Esophagus mucosa (tissue), 1 donor: ENCODE data around the gene SSBP3. TPM values are rescaled to one million over a fixed set of nuclear protein-coding genes. Genes with fewer than 3 reads are reported as not detected.
"Not testable (repeated sequence)": the region's sequence is repeated elsewhere in the genome, so short reads cannot be mapped to it uniquely, and the experiment has no call there.

ENCODE experiments used
- ATAC-seq: fragments of 200-7000 bp; cut with Tn5 transposase; one replicate; pipeline ENCODE4 v1.9.1; 2020
- total RNA-seq: library from RNA; stranded (reverse); gene quantifications from one replicate; pipeline ENCODE4 v1.2.4, GENCODE V29; 2023
- donor health status: DM: yes; HTN: yes; CAD: no.

Gene SSBP3
- total RNA-seq, 1 donor from 2014 or later = 39.3 TPM

DNA sequence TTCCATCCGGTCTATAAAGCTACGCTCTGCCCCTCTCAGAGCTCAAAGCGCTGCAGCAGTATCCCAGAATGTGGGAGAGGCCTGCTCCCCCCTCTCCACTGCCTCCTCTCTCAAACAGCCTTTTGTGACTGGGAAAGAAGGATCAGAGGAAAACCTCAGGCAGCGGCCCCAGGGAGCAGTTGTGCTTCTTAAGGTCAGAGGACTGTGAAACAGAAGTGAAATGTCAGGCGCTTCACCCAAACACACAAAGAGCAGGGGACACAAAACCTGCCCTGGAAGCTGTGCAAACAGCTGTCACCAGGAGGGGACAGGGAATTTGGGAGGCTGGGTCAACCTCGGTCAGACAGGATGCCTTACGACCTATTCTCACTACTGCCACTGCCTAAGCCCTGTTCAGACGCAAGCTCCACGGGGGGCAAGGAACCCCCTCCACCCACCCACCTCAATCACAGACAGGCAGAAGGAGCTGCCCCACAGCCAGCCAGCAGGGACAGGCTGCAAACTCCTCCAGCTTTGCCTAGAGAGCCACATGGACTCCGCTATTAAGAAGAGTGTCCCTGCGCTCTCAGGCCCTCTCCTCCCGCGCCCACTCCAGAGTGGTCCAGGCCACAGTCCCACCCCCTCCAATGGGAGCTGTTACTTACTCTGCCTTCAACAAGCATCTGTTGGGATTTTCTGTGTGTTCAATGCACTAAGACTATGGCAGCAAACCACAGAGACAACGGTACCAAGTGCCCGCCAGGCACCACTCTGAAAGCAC, 14.6 kb downstream of the SSBP3 start:
- ATAC-seq = no peak

DNA sequence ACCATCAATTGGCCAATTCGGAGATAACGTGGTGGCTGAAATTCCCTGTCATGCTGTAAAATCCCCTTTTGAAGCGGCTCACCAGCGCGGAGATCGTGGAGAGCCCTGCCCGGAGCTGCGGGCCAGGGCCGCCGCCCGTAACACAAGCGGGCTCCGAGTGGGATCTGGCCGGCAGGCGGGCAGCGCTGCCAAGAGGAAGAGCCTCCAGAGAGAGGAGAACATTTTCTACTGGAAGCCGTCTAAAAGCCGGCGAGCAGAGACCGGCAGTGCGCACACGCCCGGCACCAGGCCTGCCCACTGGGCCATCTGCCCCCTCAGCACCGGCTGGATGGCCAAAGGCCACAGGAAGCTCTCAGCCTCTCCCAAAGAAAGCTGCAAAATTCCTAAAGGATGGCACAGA, 15.5 kb downstream of the SSBP3 start:
- ATAC-seq = no peak

- ATAC-seq = not testable (repeated sequence)
These were observed 16.6 kb downstream of the SSBP3 start for GRCh38 chr1:54389608-54390007.

- no peak for ATAC-seq
These were observed 18.8 kb downstream of the SSBP3 start for GRCh38 chr1:54387419-54387818.

GRCh38 chr1:54385727-54386022, 20.5 kb downstream of the SSBP3 start:
- ATAC-seq = no peak

GRCh38 chr1:54384918-54385726, 21.1 kb downstream of the SSBP3 start:
- ATAC-seq = no peak

DNA sequence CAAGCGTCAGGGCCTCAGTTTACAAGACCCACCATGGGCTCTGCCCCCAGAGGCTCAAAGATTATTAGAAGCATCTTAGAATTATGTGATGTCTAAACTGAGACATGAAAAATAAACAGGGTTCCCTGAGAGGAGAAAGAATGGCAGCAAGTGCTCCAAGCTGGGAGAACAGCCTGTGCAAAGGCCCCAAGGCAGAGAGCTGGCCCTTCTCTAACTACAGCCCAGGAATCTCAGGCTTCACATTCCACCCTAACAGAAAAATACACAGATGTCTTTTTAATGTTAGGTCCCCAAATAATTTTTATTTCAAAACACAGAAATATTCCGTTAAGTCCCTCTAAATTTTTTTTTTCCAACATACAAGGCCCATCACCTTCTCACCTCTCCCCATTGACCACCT, 21.7 kb downstream of the SSBP3 start:
- no peak for ATAC-seq

- no peak for ATAC-seq
These were observed 24.7 kb downstream of the SSBP3 start for GRCh38 chr1:54381524-54381923.

- no peak for ATAC-seq
These were observed 25.8 kb downstream of the SSBP3 start for GRCh38 chr1:54380290-54380882.

- no peak for ATAC-seq
These were observed 26.5 kb downstream of the SSBP3 start for GRCh38 chr1:54379555-54380289.

GRCh38 chr1:54378874-54379554, 27.2 kb downstream of the SSBP3 start:
- ATAC-seq = no peak

GRCh38 chr1:54378157-54378873, 27.9 kb downstream of the SSBP3 start:
- no peak for ATAC-seq

- no peak for ATAC-seq
These were observed 29.0 kb downstream of the SSBP3 start for GRCh38 chr1:54377040-54377691.

DNA sequence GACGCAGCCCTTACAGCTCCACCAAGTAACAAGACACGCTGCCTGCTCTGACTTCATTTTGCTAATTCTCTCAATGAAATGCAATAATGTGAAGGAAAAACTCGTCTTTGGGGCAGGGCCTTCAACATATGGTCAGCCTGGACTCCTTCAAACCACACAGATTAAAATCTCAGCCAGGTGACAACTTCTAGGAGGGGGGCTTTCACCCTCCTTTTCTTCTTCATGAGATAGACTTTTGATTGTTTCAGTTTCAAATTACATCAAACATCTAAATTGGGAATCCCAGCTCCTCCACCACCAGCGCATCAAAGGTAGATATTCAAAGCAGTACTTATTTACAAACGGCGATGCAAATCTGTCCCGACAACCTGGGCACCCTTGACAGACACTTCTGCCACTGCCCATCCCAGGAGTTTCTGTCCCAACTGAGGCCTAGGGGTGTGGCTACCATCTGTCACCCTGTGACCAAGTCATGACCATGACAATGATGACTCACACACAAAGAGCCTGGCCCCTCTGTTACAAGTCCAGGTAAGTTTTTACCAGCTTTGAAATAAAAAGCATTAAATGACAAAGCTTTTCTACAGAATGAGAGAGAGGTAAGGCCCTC, 29.7 kb downstream of the SSBP3 start:
- peak; percentile 63 for ATAC-seq

DNA sequence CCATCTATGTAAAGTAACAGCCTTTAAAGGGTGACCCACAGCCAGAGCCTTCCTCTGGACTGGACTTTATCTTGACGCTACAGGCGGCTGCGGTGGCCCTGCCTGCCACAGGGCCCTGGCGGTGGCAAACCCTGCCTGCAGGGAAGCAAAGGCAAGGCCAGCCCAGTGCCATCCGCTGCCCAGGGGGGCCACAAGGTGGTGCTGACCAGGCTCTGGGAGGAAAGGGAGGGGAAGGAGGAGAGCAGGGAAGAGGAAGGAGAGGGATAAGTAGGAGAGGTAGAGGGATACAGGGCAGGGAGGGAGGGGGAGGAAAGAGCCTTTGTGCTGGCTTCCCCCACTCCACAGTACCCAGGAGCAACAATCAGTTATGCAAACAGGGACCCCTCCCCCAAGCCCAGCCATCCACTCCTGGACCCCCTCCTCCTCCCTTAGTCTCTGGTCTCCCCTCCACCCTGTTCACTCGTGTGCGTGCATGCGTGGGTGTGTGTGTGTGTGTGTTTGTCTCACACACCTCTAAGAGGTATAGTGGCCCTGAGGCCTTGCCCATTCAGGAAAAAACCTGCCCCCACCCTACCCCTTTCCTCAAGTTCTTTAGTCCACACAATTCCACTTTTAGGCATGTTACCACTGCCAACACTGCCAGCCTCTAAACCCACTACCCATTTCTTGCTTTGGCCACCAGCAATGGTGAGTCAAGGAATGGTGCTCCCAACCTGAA, 30.3 kb downstream of the SSBP3 start:
- ATAC-seq = no peak

GRCh38 chr1:54375298-54375697, 30.9 kb downstream of the SSBP3 start:
- ATAC-seq = no peak

GRCh38 chr1:54374766-54375165, 31.4 kb downstream of the SSBP3 start:
- no peak for ATAC-seq

GRCh38 chr1:54372978-54373377, 33.2 kb downstream of the SSBP3 start:
- no peak for ATAC-seq

- ATAC-seq = peak; percentile 46
These were observed 34.3 kb downstream of the SSBP3 start for GRCh38 chr1:54371942-54372275.
